ENCODE results near the gene ZFAND5. TPM values are rescaled to one million over a fixed set of nuclear protein-coding genes. Genes with fewer than 3 reads are reported as not detected.

The ZFAND5 gene
- total and polyA plus RNA-seq, 2 of the 13 experiments (the other 11 are each of a cell fraction or from before 2014, with no cell fraction given), result 53.4 to 60.2 TPM

DNA sequence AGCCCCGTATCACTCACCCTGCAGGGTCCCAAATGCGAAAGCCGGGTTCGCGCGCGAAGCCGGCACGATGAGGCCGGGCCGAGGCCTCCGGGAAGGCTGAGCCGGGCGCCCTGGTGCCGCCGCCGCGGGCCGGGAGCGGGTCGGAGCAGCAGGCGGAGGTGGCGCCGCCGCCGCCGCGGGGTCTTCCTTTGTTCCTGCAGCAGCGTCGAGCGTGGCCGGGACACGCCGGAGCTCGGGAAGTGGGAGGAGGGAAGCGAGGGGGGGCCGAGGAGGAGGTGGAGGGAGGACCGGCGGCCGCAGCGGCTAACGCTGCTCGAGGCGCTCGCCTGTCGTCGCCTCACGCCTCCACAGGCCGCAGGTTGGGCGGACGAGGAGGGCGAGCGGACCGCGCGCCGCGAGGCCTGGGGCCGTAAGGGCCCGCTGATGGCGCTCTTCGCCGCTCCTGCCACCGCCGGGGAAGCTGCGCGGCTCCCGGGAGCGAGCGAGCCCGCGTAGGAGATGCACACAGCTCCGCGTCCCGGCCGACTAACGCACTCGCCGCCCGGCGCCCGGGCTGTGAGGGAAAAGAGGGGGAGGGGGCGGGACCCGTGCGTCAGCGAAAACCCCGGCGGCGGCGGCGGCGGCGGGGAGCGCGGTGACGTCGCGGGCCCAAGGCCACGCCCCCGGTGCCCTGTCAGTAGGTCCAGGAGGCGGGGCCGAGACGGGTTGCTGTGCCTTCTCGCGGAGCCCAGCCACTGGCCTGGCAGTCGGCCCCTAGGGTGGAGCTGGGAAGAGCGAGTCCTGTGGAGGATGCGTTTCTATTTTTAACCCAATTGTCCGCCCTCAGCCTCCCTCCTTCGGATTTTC is at the start of gene ZFAND5 (continued):
- TF ChIP-seq ZNF724P (CRISPR knock-in tag; IDR thresholded peaks at IDR 0.05; ENCODE audit: borderline replicate concordance), result peak; percentile 61; the same call in 1 of the 2 replicates
- TF ChIP-seq HOXA3 (CRISPR knock-in tag; IDR thresholded peaks at IDR 0.05), result peak; percentile 57
- peak; percentile 55; the same call in 1 of the 2 replicates for TF ChIP-seq SIN3A (IDR thresholded peaks at IDR 0.05; ENCODE audit: borderline replicate concordance, low read depth, low read length)
- TF ChIP-seq, protein P1, sequence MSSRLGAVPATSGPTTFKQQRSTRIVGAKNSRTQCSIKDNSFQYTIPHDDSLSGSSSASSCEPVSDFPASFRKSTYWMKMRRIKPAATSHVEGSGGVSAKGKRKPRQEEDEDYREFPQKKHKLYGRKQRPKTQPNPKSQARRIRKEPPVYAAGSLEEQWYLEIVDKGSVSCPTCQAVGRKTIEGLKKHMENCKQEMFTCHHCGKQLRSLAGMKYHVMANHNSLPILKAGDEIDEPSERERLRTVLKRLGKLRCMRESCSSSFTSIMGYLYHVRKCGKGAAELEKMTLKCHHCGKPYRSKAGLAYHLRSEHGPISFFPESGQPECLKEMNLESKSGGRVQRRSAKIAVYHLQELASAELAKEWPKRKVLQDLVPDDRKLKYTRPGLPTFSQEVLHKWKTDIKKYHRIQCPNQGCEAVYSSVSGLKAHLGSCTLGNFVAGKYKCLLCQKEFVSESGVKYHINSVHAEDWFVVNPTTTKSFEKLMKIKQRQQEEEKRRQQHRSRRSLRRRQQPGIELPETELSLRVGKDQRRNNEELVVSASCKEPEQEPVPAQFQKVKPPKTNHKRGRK (CRISPR knock-in tag; IDR thresholded peaks at IDR 0.05), result no peak
- TF ChIP-seq, protein P2, sequence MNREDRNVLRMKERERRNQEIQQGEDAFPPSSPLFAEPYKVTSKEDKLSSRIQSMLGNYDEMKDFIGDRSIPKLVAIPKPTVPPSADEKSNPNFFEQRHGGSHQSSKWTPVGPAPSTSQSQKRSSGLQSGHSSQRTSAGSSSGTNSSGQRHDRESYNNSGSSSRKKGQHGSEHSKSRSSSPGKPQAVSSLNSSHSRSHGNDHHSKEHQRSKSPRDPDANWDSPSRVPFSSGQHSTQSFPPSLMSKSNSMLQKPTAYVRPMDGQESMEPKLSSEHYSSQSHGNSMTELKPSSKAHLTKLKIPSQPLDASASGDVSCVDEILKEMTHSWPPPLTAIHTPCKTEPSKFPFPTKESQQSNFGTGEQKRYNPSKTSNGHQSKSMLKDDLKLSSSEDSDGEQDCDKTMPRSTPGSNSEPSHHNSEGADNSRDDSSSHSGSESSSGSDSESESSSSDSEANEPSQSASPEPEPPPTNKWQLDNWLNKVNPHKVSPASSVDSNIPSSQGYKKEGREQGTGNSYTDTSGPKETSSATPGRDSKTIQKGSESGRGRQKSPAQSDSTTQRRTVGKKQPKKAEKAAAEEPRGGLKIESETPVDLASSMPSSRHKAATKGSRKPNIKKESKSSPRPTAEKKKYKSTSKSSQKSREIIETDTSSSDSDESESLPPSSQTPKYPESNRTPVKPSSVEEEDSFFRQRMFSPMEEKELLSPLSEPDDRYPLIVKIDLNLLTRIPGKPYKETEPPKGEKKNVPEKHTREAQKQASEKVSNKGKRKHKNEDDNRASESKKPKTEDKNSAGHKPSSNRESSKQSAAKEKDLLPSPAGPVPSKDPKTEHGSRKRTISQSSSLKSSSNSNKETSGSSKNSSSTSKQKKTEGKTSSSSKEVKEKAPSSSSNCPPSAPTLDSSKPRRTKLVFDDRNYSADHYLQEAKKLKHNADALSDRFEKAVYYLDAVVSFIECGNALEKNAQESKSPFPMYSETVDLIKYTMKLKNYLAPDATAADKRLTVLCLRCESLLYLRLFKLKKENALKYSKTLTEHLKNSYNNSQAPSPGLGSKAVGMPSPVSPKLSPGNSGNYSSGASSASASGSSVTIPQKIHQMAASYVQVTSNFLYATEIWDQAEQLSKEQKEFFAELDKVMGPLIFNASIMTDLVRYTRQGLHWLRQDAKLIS (CRISPR knock-in tag; IDR thresholded peaks at IDR 0.05), result 0 out of 2 replicates have a peak, but pooled peaks have one; percentile 85
- peak; percentile 59 for TF ChIP-seq ZNF777 (CRISPR knock-in tag; IDR thresholded peaks at IDR 0.05)
- no peak for TF ChIP-seq TBP (CRISPR knock-in tag; IDR thresholded peaks at IDR 0.05)
- no peak for TF ChIP-seq ATF7 (IDR thresholded peaks at IDR 0.05)
- TF ChIP-seq ATF7 (CRISPR knock-in tag; IDR thresholded peaks at IDR 0.05), result no peak
- TF ChIP-seq ZFP82 (CRISPR knock-in tag; IDR thresholded peaks at IDR 0.05; ENCODE audit: borderline replicate concordance), result 0 out of 2 replicates have a peak, but pooled peaks have one; percentile 25
- TF ChIP-seq, protein P3, sequence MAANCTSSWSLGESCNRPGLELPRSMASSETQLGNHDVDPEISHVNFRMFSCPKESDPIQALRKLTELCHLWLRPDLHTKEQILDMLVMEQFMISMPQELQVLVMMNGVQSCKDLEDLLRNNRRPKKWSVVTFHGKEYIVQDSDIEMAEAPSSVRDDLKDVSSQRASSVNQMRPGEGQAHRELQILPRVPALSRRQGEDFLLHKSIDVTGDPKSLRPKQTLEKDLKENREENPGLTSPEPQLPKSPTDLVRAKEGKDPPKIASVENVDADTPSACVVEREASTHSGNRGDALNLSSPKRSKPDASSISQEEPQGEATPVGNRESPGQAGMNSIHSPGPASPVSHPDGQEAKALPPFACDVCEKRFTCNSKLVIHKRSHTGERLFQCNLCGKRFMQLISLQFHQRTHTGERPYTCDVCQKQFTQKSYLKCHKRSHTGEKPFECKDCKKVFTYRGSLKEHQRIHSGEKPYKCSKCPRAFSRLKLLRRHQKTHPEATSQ (CRISPR knock-in tag; IDR thresholded peaks at IDR 0.05; ENCODE audit: borderline replicate concordance), result 0 out of 2 replicates have a peak, but pooled peaks have one; percentile 18
- peak; percentile 79; the same call in 1 of the 2 replicates for TF ChIP-seq SNAPC2 (CRISPR knock-in tag; IDR thresholded peaks at IDR 0.05)
- peak; percentile 65; the same call in 1 of the 2 replicates for TF ChIP-seq ZNF607 (CRISPR knock-in tag; IDR thresholded peaks at IDR 0.05; ENCODE audit: borderline replicate concordance)
- TF ChIP-seq, protein P4, sequence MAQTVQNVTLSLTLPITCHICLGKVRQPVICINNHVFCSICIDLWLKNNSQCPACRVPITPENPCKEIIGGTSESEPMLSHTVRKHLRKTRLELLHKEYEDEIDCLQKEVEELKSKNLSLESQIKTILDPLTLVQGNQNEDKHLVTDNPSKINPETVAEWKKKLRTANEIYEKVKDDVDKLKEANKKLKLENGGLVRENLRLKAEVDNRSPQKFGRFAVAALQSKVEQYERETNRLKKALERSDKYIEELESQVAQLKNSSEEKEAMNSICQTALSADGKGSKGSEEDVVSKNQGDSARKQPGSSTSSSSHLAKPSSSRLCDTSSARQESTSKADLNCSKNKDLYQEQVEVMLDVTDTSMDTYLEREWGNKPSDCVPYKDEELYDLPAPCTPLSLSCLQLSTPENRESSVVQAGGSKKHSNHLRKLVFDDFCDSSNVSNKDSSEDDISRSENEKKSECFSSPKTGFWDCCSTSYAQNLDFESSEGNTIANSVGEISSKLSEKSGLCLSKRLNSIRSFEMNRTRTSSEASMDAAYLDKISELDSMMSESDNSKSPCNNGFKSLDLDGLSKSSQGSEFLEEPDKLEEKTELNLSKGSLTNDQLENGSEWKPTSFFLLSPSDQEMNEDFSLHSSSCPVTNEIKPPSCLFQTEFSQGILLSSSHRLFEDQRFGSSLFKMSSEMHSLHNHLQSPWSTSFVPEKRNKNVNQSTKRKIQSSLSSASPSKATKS (CRISPR knock-in tag; IDR thresholded peaks at IDR 0.05), result 0 out of 2 replicates have a peak, but pooled peaks have one; percentile 41
- TF ChIP-seq ZNF296 (CRISPR knock-in tag; conservative IDR thresholded peaks at IDR 0.05), result no peak; the same call in 1 of the 2 replicates
- no peak; the same call in 1 of the 2 replicates for TF ChIP-seq ARNT2 (CRISPR knock-in tag; IDR thresholded peaks at IDR 0.05; ENCODE audit: low read depth)
- TF ChIP-seq HNF4G (IDR thresholded peaks at IDR 0.05; ENCODE audit: borderline replicate concordance, low read depth, low read length), result 0 out of 2 replicates have a peak, but pooled peaks have one; percentile 11
- no peak; the same call in 1 of the 2 replicates for TF ChIP-seq HNF4G (CRISPR knock-in tag; IDR thresholded peaks at IDR 0.05; ENCODE audit: borderline replicate concordance, low read depth)
- no peak for TF ChIP-seq ZNF720 (CRISPR knock-in tag; IDR thresholded peaks at IDR 0.05)
- no peak for TF ChIP-seq SP140L (CRISPR knock-in tag; IDR thresholded peaks at IDR 0.05; ENCODE audit: borderline replicate concordance)

Measured in HepG2 (cell line).